ENCODE data around the gene CNTNAP5.

Gene CNTNAP5

GRCh38 chr2:124025171-124025580, at the start of gene CNTNAP5:
TSS of gene CNTNAP5 (plus strand) at chr2:124025287. CDS start at chr2:124025651, 364 bp downstream.
- peak; percentile 58 for DNase-seq

- DNase-seq, result no peak
Measured at GRCh38 chr2:123976054-123976648, 48.9 kb upstream of the CNTNAP5 start.

GRCh38 chr2:123993728-123994323, 31.3 kb upstream of the CNTNAP5 start:
- DNase-seq, result peak; percentile 41

GRCh38 chr2:123999681-124000080, 25.4 kb upstream of the CNTNAP5 start:
- DNase-seq, result no peak

DNA sequence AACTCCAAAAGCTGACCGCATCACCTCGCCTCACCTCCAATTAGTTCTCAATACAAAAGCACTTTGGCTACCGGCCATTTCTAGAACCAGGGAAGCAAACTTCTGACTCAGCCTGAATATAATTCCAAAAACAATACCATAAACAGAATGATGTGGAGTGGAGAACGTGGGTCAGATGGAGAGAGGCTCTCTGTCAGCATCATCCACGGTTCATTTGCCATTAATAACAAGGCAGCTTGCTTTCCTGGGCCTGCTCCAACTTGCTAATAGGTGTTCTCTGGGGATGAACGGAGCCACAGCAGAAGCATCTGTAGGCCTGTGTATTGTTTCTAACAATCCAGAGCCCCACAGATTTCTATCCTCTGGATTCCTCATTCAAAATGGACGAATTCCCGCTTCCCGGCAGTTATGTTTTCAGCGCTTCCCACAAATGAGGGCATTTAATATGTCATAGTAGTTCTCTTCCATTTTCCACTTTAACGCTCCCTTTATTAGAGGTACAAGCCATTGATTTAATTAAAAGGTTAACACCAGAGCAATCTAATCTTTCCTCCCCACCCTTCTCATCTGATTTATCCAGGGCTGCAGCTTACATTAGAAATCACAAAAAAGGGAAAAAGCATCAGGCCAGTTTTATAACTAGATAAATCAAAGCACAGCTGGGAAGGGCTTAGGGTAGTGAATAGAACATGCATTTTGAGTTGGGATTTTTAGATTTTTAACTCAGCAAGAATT, 23.2 kb upstream of the CNTNAP5 start:
- no peak for DNase-seq

DNA sequence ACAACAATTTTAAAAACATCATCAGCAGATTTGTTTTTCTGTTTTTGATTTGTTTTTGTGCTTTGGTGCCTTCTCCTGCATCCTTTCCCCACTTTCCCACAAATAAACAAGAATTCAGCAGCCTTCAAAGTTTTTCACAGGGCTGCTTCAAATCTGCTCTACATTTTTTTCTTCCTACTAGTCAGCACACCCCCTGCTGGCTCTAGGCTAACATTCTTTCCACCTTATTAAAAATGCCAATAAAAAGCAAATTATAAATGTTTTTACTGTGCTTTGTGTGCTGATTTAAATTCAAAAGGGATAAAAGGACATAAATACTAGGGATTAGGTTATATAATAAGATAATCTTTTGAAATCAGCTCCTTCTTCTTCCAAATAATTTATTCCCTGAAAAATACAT, 6.2 kb upstream of the CNTNAP5 start:
- DNase-seq, result no peak

DNA sequence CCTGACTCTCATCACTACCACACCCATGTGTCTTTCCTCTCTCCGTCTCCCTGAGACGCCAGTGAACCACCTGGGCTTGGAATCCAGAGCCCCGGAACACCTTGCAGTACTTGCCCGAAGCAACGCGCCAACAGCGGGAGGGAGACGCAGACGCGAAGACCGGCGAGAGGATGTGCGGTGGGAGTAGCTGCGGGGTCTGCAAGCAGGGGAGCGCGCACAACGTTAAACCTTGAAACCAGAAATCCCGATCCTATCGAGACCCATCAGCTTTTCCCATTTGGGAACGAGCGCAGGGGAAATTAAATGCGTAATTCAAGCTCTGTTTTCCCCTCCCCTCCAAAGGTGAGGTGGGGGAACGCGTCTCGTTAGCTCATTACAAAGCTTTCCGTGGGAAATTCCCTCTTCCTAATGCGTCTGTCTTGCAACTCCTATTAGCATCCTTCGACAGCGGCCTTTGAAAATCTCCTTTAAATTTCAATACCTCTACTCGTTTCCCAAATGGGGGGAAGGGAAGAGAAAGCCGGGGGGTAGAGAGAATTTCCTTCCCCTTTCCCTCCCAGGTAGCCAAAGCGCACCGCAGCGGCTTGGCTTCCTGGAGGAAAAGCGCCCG, 421 bp upstream of the CNTNAP5 start:
- DNase-seq, result no peak

- no peak for DNase-seq
Measured at GRCh38 chr2:124025891-124026434, 876 bp downstream of the CNTNAP5 start.

- DNase-seq, result no peak
Measured at GRCh38 chr2:124026503-124026902, 1.4 kb downstream of the CNTNAP5 start.

DNA sequence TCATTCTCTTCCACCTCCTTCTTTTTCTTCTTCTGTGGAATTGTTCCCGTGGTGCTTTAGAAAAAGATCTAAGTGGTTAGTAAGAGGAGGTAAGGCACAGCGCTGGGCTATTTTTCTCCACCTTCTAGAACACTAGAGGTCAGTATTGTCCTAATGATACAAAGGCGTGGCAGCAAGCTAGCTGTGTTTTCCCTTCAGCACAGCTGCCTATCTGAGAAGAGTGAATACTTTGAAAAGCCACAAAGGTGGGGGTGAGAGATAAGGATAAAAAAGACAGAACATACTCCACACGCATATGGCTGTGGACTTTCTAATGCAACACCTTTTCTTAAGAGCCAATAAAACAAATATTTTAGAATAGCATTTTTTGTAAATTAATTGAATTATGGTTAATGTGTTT, 2.1 kb downstream of the CNTNAP5 start:
- DNase-seq, result peak; percentile 55

GRCh38 chr2:124032799-124033198, 7.7 kb downstream of the CNTNAP5 start:
- no peak for DNase-seq

DNA sequence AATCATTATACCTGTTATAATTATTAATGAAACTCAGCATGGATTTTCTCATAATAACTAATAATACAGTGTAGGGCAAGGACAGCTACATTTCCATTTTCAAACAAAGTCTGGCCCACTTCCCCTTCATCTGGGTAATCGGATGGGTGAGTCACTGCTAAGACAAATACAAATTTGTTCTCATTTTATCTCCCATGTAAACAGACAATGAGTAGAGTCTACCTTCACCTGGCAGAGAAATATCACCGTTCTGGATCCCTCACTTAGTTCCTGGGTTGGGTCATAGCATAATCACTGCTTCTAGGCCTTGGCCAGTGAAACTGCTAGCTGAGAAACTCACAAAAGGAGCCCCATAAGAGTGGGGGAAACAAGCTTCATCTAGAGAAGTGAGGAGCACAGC, 9.2 kb downstream of the CNTNAP5 start:
- no peak for DNase-seq

GRCh38 chr2:124035001-124035400, 9.9 kb downstream of the CNTNAP5 start:
- DNase-seq, result no peak

GRCh38 chr2:124039032-124039431, 13.9 kb downstream of the CNTNAP5 start:
- DNase-seq, result no peak

- no peak for DNase-seq
Measured at GRCh38 chr2:124039762-124040291, 14.7 kb downstream of the CNTNAP5 start.

DNA sequence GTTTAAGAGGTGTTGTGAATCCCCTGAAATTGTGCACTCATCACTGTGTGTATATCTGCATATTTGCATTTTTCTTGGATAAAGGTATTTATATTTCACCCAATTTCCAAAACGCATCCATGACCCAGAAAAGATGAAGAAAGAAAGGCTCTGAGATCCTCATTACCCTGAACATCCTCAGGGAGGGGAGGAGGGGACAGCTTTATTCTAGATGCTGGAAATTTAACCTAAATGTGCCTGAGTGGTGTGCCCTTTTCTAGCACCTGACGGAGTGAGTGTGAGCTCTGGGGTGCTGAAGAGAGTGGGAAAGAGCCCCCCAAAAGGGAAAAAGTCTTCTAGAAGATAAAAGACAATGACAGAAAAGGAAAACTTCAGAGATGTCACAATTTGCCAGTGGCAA, 20.8 kb downstream of the CNTNAP5 start:
- DNase-seq, result no peak

GRCh38 chr2:124046332-124046731, 21.2 kb downstream of the CNTNAP5 start:
- DNase-seq, result no peak

- no peak for DNase-seq
Measured at GRCh38 chr2:124048102-124048501, 23.0 kb downstream of the CNTNAP5 start.

- DNase-seq, result no peak
Measured at GRCh38 chr2:124048664-124049063, 23.6 kb downstream of the CNTNAP5 start.

GRCh38 chr2:124049136-124049535, 24.0 kb downstream of the CNTNAP5 start:
- no peak for DNase-seq

- no peak for DNase-seq
Measured at GRCh38 chr2:124050833-124051497, 25.9 kb downstream of the CNTNAP5 start.

GRCh38 chr2:124053796-124054195, 28.7 kb downstream of the CNTNAP5 start:
- DNase-seq, result no peak

DNA sequence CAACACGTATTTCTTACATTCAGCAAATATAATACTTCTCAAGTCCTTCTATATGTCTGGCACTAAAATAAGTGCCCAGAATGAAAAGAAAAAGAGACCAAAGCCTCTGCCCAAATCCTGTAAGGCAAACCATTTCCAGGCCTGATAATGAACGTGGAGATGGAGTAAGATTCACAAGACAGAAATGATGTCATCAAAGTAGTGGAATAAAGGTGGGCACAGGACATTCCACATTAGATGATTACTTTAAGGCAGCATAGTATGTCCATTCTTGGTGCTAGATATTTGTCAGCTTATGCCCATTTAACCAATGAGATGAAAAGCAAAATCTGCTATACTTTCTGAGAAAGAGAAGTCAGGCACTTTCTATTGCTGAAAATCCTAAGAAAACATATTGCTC, 38.5 kb downstream of the CNTNAP5 start:
- DNase-seq, result no peak
